Activated naive CD4-positive, alpha-beta T cell treated with anti-CD3 and anti-CD28 coated beads, Interleukin-2, amount 10 ng/mL, durations not matched to agents 7 days and 5 days (primary cell): ENCODE measurements around the gene EIF4G3.
"Not testable (repeated sequence)": the region's sequence is repeated elsewhere in the genome, so short reads cannot be mapped to it uniquely, and the experiment has no call there.

Experiments used
- CTCF ChIA-PET: fragments of 350-600 bp; sonication (Branson Sonifier 250); formaldehyde crosslinking; loops from one replicate; lab custom pipeline; 2021; ENCODE audit warnings: antibody characterized with exemption; lab: Charles Lee
- DNase-seq: peaks from one replicate; pipeline ENCODE4 v3.0.0-alpha.2; 2020
- H3K27ac Mint-ChIP-seq: one replicate; pipeline ENCODE4 v1.8.0; 2021; ENCODE audit warnings: mild to moderate bottlenecking, moderate library complexity, mixed read lengths
- H3K27me3 Mint-ChIP-seq: one replicate; pipeline ENCODE4 v1.8.0; 2021; ENCODE audit warnings: mild to moderate bottlenecking, mixed read lengths
- H3K36me3 Mint-ChIP-seq: one replicate; pipeline ENCODE4 v1.8.0; 2021; ENCODE audit warnings: mixed read lengths
- H3K4me1 Mint-ChIP-seq: one replicate; pipeline ENCODE4 v1.8.0; 2021; ENCODE audit warnings: mixed read lengths
- H3K4me3 Mint-ChIP-seq: one replicate; pipeline ENCODE4 v1.8.0; 2021; ENCODE audit warnings: mild to moderate bottlenecking, moderate library complexity, mixed read lengths
- H3K9me3 Mint-ChIP-seq: one replicate; pipeline ENCODE4 v1.8.0; 2021; ENCODE audit warnings: mixed read lengths

The EIF4G3 gene

DNA sequence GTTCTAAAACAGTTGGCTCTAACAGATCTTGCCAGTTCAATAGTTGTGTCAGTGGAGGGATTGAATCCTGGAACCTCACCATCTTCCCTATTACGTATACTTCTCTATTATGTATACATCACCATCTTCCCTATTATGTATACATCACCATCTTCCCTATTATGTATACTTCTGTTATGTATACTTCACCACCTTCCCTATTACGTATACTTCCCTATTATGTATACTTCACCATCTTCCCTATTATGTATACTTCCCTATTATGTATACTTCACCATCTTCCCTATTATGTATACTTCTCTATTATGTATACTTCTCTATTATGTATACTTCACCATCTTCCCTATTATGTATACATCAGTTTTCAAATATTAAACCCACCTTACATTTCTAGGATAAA lies 355.2 kb downstream of the EIF4G3 start:
- H3K9me3 Mint-ChIP-seq: no peaks in the 10 kb centered on the region
- H3K4me1 Mint-ChIP-seq: no peaks in the 10 kb centered on the region
- DNase-seq: no peak
- no peaks in the 10 kb centered on the region for H3K27me3 Mint-ChIP-seq
- peaks cover 3% of the 10 kb centered on the region for H3K36me3 Mint-ChIP-seq
- H3K4me3 Mint-ChIP-seq: no peak overlapping the region
- H3K27ac Mint-ChIP-seq: no peak overlapping the region
- CTCF ChIA-PET: no interaction called here

- H3K9me3 Mint-ChIP-seq: no peaks in the 10 kb centered on the region
- no peaks in the 10 kb centered on the region for H3K4me1 Mint-ChIP-seq
- H3K36me3 Mint-ChIP-seq: peaks cover 3% of the 10 kb centered on the region
- H3K4me3 Mint-ChIP-seq: no peak overlapping the region
- CTCF ChIA-PET: no interaction called here
- no peak overlapping the region for H3K27ac Mint-ChIP-seq
- H3K27me3 Mint-ChIP-seq: no peaks in the 10 kb centered on the region
- no peak for DNase-seq
Observed at GRCh38 chr1:20819818-20820217, 356.9 kb downstream of the EIF4G3 start.

DNA sequence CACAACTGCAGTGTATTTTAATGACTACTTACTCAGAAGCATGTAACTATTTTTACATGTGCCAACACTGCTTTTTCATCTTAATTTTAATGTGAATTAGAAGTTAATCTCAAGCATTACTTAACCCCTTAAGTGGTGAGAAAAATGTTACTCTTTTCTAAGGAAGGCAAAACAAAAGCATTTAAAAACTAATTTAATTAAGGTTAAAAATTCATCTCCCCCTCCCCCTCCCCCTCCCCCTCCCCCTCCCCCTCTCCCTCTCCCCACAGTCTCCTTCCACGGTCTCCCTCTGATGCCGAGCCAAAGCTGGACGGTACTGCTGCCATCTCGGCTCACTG lies 362.2 kb downstream of the EIF4G3 start:
- DNase-seq: no peak
- Mint-ChIP-seq H3K36me3 (peaks cover 6% of the 10 kb centered on the region), H3K4me1 (no peaks in the 10 kb centered on the region), H3K27ac (no peak overlapping the region), H3K9me3 (no peaks in the 10 kb centered on the region), H3K27me3 (no peaks in the 10 kb centered on the region), H3K4me3 (no peak overlapping the region)
- CTCF ChIA-PET: no interaction called here

DNA sequence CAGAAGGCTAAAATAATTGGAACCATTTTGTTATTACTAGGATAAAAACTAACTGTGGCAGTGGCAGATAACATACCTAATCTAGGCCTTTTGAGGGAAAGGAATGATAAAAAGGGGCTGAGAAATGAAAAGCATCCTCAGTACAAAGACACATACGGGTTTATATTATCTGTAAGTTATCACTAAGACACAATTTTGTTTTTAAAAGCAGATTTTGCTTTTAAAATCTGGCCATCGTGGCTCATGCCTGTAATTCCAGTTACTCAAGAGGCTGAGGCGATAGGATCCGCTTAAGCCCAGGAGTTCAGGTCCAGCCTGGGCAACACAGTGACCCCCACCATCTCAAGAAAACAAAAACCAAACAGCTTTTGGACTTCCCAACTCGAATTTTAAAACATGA lies 364.8 kb downstream of the EIF4G3 start:
- Mint-ChIP-seq H3K4me3 (no peak overlapping the region), H3K27me3 (no peaks in the 10 kb centered on the region), H3K4me1 (no peaks in the 10 kb centered on the region), H3K9me3 (no peaks in the 10 kb centered on the region), H3K36me3 (peaks cover 10% of the 10 kb centered on the region), H3K27ac (no peak overlapping the region)
- CTCF ChIA-PET: no interaction called here
- DNase-seq: no peak

DNA sequence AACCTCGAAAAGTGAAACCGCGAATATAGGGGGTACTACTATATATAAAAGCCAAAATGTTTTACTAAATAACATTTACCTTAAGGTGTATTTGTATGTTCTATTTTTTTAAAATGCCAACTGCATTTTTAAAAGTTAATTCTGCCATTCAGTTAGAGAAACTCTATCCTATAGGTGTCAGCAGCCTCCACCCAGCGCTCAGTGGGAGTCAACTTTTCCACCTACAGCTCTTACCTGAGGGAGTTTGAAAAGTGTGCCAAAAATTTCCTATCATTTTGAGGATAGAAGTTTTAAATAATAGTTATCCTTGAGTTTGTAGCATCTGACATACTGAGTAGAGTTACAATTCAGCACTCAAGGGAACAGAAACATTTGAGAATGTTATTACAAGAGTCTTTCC lies 383.5 kb downstream of the EIF4G3 start:
- no peak overlapping the region for H3K4me3 Mint-ChIP-seq
- no peaks in the 10 kb centered on the region for H3K9me3 Mint-ChIP-seq
- H3K4me1 Mint-ChIP-seq: peaks cover 2% of the 10 kb centered on the region
- DNase-seq: no peak
- H3K27ac Mint-ChIP-seq: no peak overlapping the region
- H3K27me3 Mint-ChIP-seq: peaks cover 10% of the 10 kb centered on the region
- CTCF ChIA-PET: no interaction called here
- no peaks in the 10 kb centered on the region for H3K36me3 Mint-ChIP-seq

- H3K4me3 Mint-ChIP-seq: no peak overlapping the region
- no peak for DNase-seq
- no peaks in the 10 kb centered on the region for H3K9me3 Mint-ChIP-seq
- H3K27me3 Mint-ChIP-seq: peaks cover 10% of the 10 kb centered on the region
- H3K4me1 Mint-ChIP-seq: peaks cover 10% of the 10 kb centered on the region
- no peaks in the 10 kb centered on the region for H3K36me3 Mint-ChIP-seq
- CTCF ChIA-PET: no interaction called here
- no peak overlapping the region for H3K27ac Mint-ChIP-seq
Observed at GRCh38 chr1:20792196-20792595, 384.5 kb downstream of the EIF4G3 start.

DNA sequence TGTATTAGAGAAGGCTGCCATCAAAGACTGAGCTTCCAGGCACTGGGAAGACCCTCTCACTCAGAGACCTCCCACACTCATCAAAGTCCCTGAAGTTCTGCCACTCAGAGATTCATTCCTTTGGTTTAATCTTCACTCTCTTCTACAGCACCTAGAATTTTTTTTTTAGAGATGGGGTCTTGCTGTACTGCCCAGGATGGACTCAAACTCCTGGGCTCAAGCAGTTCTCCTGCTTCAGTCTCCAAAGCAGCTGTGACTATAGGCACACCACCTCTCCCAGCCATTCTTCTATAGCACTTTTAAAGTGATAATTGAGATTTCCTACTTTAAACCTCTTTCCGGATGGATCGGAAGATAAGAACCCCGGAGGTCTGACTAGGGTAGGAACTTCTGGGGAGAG lies 385.9 kb downstream of the EIF4G3 start:
- Mint-ChIP-seq H3K27me3 (peaks cover 10% of the 10 kb centered on the region), H3K4me1 (peaks cover 10% of the 10 kb centered on the region), H3K4me3 (no peak overlapping the region), H3K36me3 (peaks cover 5% of the 10 kb centered on the region), H3K27ac (no peak overlapping the region), H3K9me3 (no peaks in the 10 kb centered on the region)
- no peak for DNase-seq
- CTCF ChIA-PET: no interaction called here

DNA sequence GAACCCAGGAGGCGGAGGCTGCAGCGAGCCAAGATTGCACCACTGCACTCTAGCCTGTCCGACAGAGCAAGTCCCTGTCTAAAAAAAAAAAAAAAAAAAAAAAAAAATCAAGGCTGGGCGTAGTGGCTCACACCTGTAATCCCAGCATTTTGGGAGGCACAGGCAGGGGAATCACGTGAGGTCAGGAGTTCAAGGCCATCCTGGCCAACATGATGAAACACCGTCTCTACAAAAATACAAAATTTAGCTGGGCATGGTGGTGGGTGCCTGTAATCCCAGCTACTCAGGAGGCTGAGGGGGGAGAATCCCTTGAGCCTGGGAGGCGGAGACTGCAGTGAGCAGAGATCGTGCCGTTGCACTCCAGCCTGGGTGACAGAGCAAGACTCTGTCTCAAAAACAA lies 387.1 kb downstream of the EIF4G3 start:
- H3K27ac Mint-ChIP-seq, H3K9me3 Mint-ChIP-seq, DNase-seq, H3K36me3 Mint-ChIP-seq, H3K4me3 Mint-ChIP-seq: not testable (repeated sequence)
- CTCF ChIA-PET: interaction anchor here (0.7 kb wide), 1 partner anchor 397 kb away, joined by 3 read pairs; no protein-coding TSS in a partner anchor
- peaks cover 10% of the 10 kb centered on the region for H3K27me3 Mint-ChIP-seq
- peaks cover 17% of the 10 kb centered on the region for H3K4me1 Mint-ChIP-seq

DNA sequence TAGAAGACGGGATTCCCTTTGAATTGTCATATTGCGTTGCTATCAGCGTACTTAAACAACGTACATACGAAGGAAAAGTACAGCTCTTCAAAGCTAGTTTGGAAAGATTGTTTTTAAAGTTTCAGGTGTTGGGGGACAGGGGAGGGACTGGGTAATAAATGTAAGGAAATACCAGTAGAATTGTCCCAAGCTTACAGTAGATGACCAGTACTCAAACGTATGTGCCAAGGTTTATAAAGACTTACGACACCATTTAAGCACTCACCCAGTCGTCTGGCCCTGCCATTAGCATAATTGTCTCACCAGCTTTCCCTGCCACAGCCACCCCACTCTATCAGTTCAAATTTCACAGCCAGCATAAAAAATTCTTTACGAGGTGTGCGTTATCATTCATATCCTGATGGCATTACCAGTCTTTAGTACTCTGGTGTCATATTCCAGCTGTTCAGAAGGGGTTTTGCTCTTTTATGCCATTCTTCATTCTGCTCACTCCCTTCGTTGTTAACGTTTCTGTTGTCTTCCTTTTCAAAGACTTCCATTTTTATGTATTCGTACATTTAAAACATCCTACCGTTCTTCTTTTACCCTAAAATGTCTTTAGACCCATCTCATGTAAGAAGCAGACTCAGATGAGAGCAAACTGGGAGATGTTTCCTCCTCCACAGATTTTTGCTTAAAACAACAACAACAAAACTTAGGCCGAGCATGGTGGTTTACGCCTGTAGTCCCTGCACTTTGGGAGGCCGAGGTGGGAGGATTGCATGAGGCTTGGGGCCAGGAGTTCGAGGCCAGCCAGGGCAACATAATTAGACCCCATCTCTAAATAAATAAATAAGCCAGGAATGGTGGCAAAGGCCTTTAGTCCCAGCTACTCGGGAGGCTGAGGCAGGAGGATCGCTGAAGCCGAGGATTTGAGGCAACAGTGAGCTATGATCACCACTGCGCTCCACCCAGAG lies 388.6 kb downstream of the EIF4G3 start:
- CTCF ChIA-PET: interaction anchor here (1.0 to 1.7 kb wide), 2 partner anchors 23 to 407 kb away, joined by 3 to 6 read pairs; no protein-coding TSS in a partner anchor
- Mint-ChIP-seq H3K36me3 (peaks cover 5% of the 10 kb centered on the region), H3K4me1 (peaks cover 26% of the 10 kb centered on the region), H3K27ac (peak overlapping the region; percentile 96), H3K27me3 (peaks cover 10% of the 10 kb centered on the region), H3K4me3 (peak overlapping the region; percentile 87), H3K9me3 (no peaks in the 10 kb centered on the region)
- DNase-seq: no peak

GRCh38 chr1:20787029-20787839 lies 389.5 kb downstream of the EIF4G3 start, which contains the start of gene HP1BP3:
HP1BP3 (minus strand) TSS chr1:20787307; CDS start chr1:20780440, 6,867 bp downstream.
- H3K9me3 Mint-ChIP-seq: no peaks in the 10 kb centered on the region
- peak within 1 kb of the TSS; percentile 92 for H3K4me3 Mint-ChIP-seq
- peak within 1 kb of the TSS; percentile 98 for H3K27ac Mint-ChIP-seq
- peak; percentile 84 for DNase-seq
- peaks cover 9% of the 10 kb centered on the region for H3K27me3 Mint-ChIP-seq
- peaks cover 26% of the 10 kb centered on the region for H3K4me1 Mint-ChIP-seq
- CTCF ChIA-PET: interaction anchor here (0.7 to 1.7 kb wide), 2 partner anchors 57 to 408 kb away, joined by 3 to 6 read pairs; no protein-coding TSS in a partner anchor
- peaks cover 5% of the 10 kb centered on the region for H3K36me3 Mint-ChIP-seq

DNA sequence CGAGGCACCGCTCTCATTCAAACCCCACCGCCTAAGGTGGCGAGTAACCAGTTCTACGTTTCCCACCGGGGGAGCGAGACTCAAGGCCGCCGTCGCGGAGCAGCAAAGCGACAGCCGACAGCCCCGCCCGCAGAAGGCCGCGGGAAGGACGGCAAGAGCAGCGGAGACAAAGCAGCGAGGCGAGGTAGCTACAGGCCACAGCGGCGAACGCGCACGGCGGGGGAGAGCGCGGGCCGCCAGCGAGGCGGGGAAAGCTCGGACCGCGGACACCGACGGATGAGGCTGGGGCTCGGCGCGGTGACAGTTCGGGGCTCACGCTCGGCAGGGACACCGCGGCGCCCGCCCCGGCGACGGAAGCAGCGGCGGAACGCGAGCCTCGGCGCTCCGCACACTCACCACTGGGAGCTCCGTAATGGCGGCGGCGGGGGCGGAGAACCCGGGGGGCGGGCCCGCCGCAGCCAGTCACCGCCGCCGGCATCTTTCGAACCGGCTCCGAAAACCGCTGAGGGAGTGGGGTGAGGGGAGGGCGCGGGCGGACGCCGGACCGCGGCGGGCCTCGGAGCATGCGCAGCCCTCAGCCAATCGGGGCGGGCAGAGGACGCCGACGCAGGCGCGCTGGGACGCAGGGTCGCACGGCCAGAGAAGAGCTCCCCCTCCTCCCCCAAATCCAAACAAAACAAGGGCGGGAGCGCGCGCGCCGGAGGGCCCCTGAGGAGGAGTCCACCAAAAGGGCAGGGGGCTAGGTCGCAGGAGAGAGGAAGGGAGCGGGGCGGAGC lies 390.3 kb downstream of the EIF4G3 start:
- Mint-ChIP-seq H3K9me3 (no peaks in the 10 kb centered on the region), H3K27me3 (peaks cover 5% of the 10 kb centered on the region), H3K27ac (peak overlapping the region; percentile 98), H3K36me3 (peaks cover 5% of the 10 kb centered on the region), H3K4me1 (peaks cover 26% of the 10 kb centered on the region), H3K4me3 (peak overlapping the region; percentile 92)
- CTCF ChIA-PET: interaction anchor here (0.7 to 1.7 kb wide), 3 partner anchors 22 to 408 kb away, joined by 3 to 6 read pairs (median 3); no protein-coding TSS in a partner anchor
- peak; percentile 96 for DNase-seq

GRCh38 chr1:20785907-20786252 lies 390.8 kb downstream of the EIF4G3 start:
- no peak for DNase-seq
- peaks cover 30% of the 10 kb centered on the region for H3K4me1 Mint-ChIP-seq
- H3K4me3 Mint-ChIP-seq: peak overlapping the region; percentile 92
- peaks cover 9% of the 10 kb centered on the region for H3K36me3 Mint-ChIP-seq
- CTCF ChIA-PET: interaction anchor here (1.3 kb wide), 1 partner anchor 21 kb away, joined by 3 read pairs; no protein-coding TSS in a partner anchor
- H3K27me3 Mint-ChIP-seq: peaks cover 3% of the 10 kb centered on the region
- H3K27ac Mint-ChIP-seq: peak overlapping the region; percentile 98
- H3K9me3 Mint-ChIP-seq: no peaks in the 10 kb centered on the region

DNA sequence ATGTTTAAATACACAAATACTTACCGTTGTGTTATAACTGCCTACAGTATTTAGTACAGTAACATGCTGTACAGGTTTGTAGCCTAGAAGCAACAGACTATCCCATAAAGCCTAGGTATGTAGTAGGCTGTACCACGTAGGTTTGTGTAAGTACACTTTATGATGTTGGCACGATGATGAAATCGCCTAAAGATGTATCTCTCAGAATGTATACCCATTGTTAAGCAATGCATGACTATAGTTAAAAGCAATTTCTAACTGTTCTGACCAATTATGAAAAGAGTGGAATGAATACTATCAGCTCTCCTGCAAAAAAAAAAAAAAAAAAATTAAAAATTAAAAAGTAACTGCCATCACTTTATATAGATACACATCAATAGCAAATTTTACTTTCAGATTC lies 401.0 kb downstream of the EIF4G3 start:
- no peak overlapping the region for H3K27ac Mint-ChIP-seq
- no peak for DNase-seq
- H3K27me3 Mint-ChIP-seq: no peaks in the 10 kb centered on the region
- H3K4me1 Mint-ChIP-seq: peaks cover 3% of the 10 kb centered on the region
- no peak overlapping the region for H3K4me3 Mint-ChIP-seq
- no peaks in the 10 kb centered on the region for H3K9me3 Mint-ChIP-seq
- CTCF ChIA-PET: no interaction called here
- peaks cover 58% of the 10 kb centered on the region for H3K36me3 Mint-ChIP-seq

GRCh38 chr1:20771780-20772179 lies 404.9 kb downstream of the EIF4G3 start:
- CTCF ChIA-PET: no interaction called here
- Mint-ChIP-seq H3K27me3 (no peaks in the 10 kb centered on the region), H3K9me3 (no peaks in the 10 kb centered on the region), H3K4me1 (no peaks in the 10 kb centered on the region), H3K36me3 (peaks cover 62% of the 10 kb centered on the region), H3K4me3 (no peak overlapping the region), H3K27ac (no peak overlapping the region)
- DNase-seq: no peak
